Endothelial cell of umbilical vein (primary cell): ENCODE measurements around the gene CCDC93. TPM values are rescaled to one million over a fixed set of nuclear protein-coding genes. Genes with fewer than 3 reads are reported as not detected.

ENCODE experiments used
- BruUV-seq: library from RNA; stranded (reverse); fragments of 400-500 nt; replicated peaks from 2 replicates; lab custom pipeline; 2021; lab: Mats Ljungman, UMichigan
- CTCF ChIA-PET: fragments of 300-600, 350-600 bp; sonication (Branson Sonifier 250); formaldehyde crosslinking; loops from one replicate; lab custom pipeline; 2021; ENCODE audit warnings: antibody characterized with exemption, inconsistent platforms; lab: Charles Lee
- POLR2A ChIA-PET: fragments of 300-600, 350-600 bp; sonication (Branson Sonifier 250); formaldehyde crosslinking; loops from one replicate; lab custom pipeline; 2021; ENCODE audit warnings: antibody characterized with exemption, inconsistent platforms; lab: Charles Lee
- DNase-seq: peaks from one replicate; pipeline ENCODE4 v3.0.0-alpha.2; 2011; ENCODE audit warnings: low read depth, low spot score
- FAIRE-seq: peaks from 2 replicates; lab custom pipeline; 2011; peaks lifted over from hg19 to GRCh38; lab: Jason Lieb, UNC
- H2AFZ ChIP-seq: 2 replicates; pipeline ENCODE4 v1.6.0; 2012; ENCODE audit warnings: low read depth, low read length, control low read depth, inconsistent platforms
- H3K27ac ChIP-seq: 2 replicates; pipeline ENCODE4 v1.5.1; 2011; ENCODE audit warnings: low read depth, mild to moderate bottlenecking, control low read depth, low read length, moderate library complexity; ENCODE audit not compliant: insufficient read depth
- H3K27me3 ChIP-seq, 2 experiments: 2 replicates each; pipeline versions ENCODE4 v1.6.0 to v1.6.1; 2011; ENCODE audit warnings: low read length in 2 of 2, mixed read lengths in 1 of 2; ENCODE audit not compliant: control insufficient read depth in 2 of 2, insufficient read depth in 2 of 2
- H3K36me3 ChIP-seq, 2 experiments: 2 replicates in 1 of 2; 3 replicates in 1 of 2; pipeline ENCODE4 v1.5.1; 2011; ENCODE audit warnings: low read length in 2 of 2, mild to moderate bottlenecking in 1 of 2, moderate library complexity in 1 of 2; ENCODE audit not compliant: control insufficient read depth in 2 of 2, insufficient read depth in 2 of 2; ENCODE audit errors: extremely low read depth in 1 of 2
- H3K4me1 ChIP-seq: 3 replicates; pipeline ENCODE4 v1.5.1; 2011; ENCODE audit warnings: mild to moderate bottlenecking, low read length; ENCODE audit not compliant: control insufficient read depth, insufficient read depth; ENCODE audit errors: extremely low read depth
- H3K4me2 ChIP-seq: 2 replicates; pipeline ENCODE4 v1.6.1; 2011; ENCODE audit warnings: low read length, control low read depth, mixed read lengths; ENCODE audit not compliant: insufficient read depth
- H3K4me3 ChIP-seq, 3 experiments: fragments of 200-600 bp in 1 of 3; sonication (generic), shearing (Covaris generic) in 1 of 3; replicated peaks in 1 of 3; 2 replicates each; pipeline ENCODE4 v1.5.1; 2011 to 2016; ENCODE audit warnings: control low read depth in 3 of 3, low read length in 3 of 3, mild to moderate bottlenecking in 2 of 3, inconsistent platforms in 1 of 3, low read depth in 1 of 3, moderate library complexity in 1 of 3; ENCODE audit not compliant: insufficient read depth in 1 of 3
- H3K79me2 ChIP-seq: 2 replicates; pipeline ENCODE4 v1.6.0; 2012; ENCODE audit warnings: low read length, inconsistent platforms; ENCODE audit not compliant: control insufficient read depth, insufficient read depth
- H3K9ac ChIP-seq: replicated peaks from 2 replicates; pipeline ENCODE3; 2011; ENCODE audit warnings: low read length, control low read depth; ENCODE audit not compliant: insufficient read depth; ENCODE audit errors: extremely low read depth
- H3K9me1 ChIP-seq: replicated peaks from 3 replicates; pipeline ENCODE4 v1.6.0; 2011; ENCODE audit warnings: mild to moderate bottlenecking, low read length; ENCODE audit not compliant: control insufficient read depth, insufficient read depth; ENCODE audit errors: extremely low read depth
- H3K9me3 ChIP-seq: replicated peaks from 2 replicates; pipeline ENCODE4 v1.5.1; 2012; ENCODE audit warnings: low read length, inconsistent platforms; ENCODE audit not compliant: control insufficient read depth, insufficient read depth
- H4K20me1 ChIP-seq: replicated peaks from 2 replicates; pipeline ENCODE3; 2011; ENCODE audit warnings: mild to moderate bottlenecking, low read length; ENCODE audit not compliant: control insufficient read depth, insufficient read depth; ENCODE audit errors: extremely low read depth
- CTCF ChIP-seq, 2 donors: IDR thresholded peaks; 1 replicate in 1 of 2; 2 replicates in 1 of 2; pipeline ENCODE4 v1.5.1; 2011; ENCODE audit warnings: low read length in 2 of 2, mild to moderate bottlenecking in 2 of 2, moderate library complexity in 2 of 2, control low read depth in 1 of 2, inconsistent platforms in 1 of 2, low read depth in 1 of 2; ENCODE audit not compliant: insufficient read depth in 1 of 2; ENCODE audit errors: extremely low read depth in 1 of 2
- EZH2 ChIP-seq: IDR thresholded peaks from 2 replicates; pipeline ENCODE4 v1.6.1; 2012; ENCODE audit warnings: borderline replicate concordance, low read depth, mild to moderate bottlenecking, moderate library complexity, low read length, inconsistent platforms; ENCODE audit not compliant: severe bottlenecking
- FOS ChIP-seq: IDR thresholded peaks from 2 replicates; pipeline ENCODE4 v1.6.1; 2011; ENCODE audit warnings: mild to moderate bottlenecking, low read length, moderate library complexity, borderline replicate concordance; ENCODE audit not compliant: insufficient read depth
- JUN ChIP-seq: IDR thresholded peaks from 2 replicates; pipeline ENCODE4 v1.6.1; 2011; ENCODE audit warnings: borderline replicate concordance, low read depth; ENCODE audit not compliant: insufficient read length, insufficient read depth
- MAX ChIP-seq: IDR thresholded peaks from 2 replicates; pipeline ENCODE4 v1.6.1; 2011; ENCODE audit not compliant: insufficient read depth, insufficient read length
- MYC ChIP-seq: IDR thresholded peaks from one replicate; pipeline ENCODE4 v1.6.1; 2011; ENCODE audit warnings: mild to moderate bottlenecking, low read depth, low read length
- POLR2A ChIP-seq: IDR thresholded peaks from 2 replicates; pipeline ENCODE4 v1.6.1; 2012; ENCODE audit warnings: low read depth, mild to moderate bottlenecking, control low read depth, low read length
- POLR2AphosphoS5 ChIP-seq: IDR thresholded peaks from 2 replicates; pipeline ENCODE4 v1.6.1; 2012; ENCODE audit warnings: low read depth, mild to moderate bottlenecking, control low read depth, low read length, moderate library complexity; ENCODE audit not compliant: insufficient read depth
- dilution Hi-C: fragments of 300-500 bp; cut with MboI; formaldehyde crosslinking; loops from one replicate; pipeline ENCODE4 v1.15.0; 2019; ENCODE audit warnings: low sequenced_read_pairs; ENCODE audit not compliant: extremely low pct_ligation_motif_present
- intact Hi-C: fragments of 100-400 bp; cut with micrococcal nuclease; formaldehyde crosslinking; loops from one replicate; pipeline ENCODE4 v1.10.0; 2022
- polyA plus RNA-seq, 4 experiments: library from polyadenylated mRNA; depleted of rRNA in 3 of 4; stranded (reverse) in 3 of 4; unstranded in 1 of 4; fragments of >200 nt; gene quantifications; 2 replicates each; pipeline versions ENCODE4 v1.2.1 to v1.2.3, GENCODE V29; 2011 to 2012; ENCODE audit warnings: missing spikeins in 1 of 4
- total RNA-seq: library from RNA; stranded (reverse); gene quantifications from 2 replicates; pipeline ENCODE4 v1.2.3, GENCODE V29; 2021

The CCDC93 gene
- total and polyA plus RNA-seq, 2 donors (not counting 3 experiments of a cell fraction or from before 2014, with no cell fraction given) = 13.8 to 35.1 TPM

GRCh38 chr2:117987121-117987520, 26.7 kb downstream of the CCDC93 start:
- no peak overlapping the region for H3K4me2 ChIP-seq
- H3K36me3 ChIP-seq = peaks cover 2 to 9% of the 10 kb centered on the region in 2 experiments
- FAIRE-seq (no peak), DNase-seq (no peak)
- no peak overlapping the region for H3K9ac ChIP-seq
- H3K4me3 ChIP-seq = no peak overlapping the region
- H3K9me1 ChIP-seq = no peaks in the 10 kb centered on the region
- H3K9me3 ChIP-seq = no peaks in the 10 kb centered on the region
- H3K27me3 ChIP-seq = no peaks in the 10 kb centered on the region
- no peak overlapping the region for H3K27ac ChIP-seq
- intact Hi-C loops = no loop called here
- dilution Hi-C loops = no loop called here
- H3K79me2 ChIP-seq = no peaks in the 10 kb centered on the region
- no TSS peak for BruUV-seq
- TF ChIP-seq JUN = no peak
- no peak for TF ChIP-seq POLR2AphosphoS5
- TF ChIP-seq FOS = no peak
- TF ChIP-seq MAX = no peak
- no peak for TF ChIP-seq EZH2
- TF ChIP-seq MYC = no peak
- no peak for TF ChIP-seq CTCF (IDR thresholded peaks at IDR 0.05; ENCODE audit: extremely low read depth in 1 of 2, insufficient read depth in 1 of 2, low read depth in 1 of 2, low read length in 2 of 2)
- no peak for TF ChIP-seq POLR2A
- H2AFZ ChIP-seq = no peak overlapping the region
- peaks cover 5% of the 10 kb centered on the region for H3K4me1 ChIP-seq
- CTCF ChIA-PET = interaction anchor here (0.6 to 4.6 kb wide), 5 partner anchors 9 to 172 kb away, joined by 3 to 33 read pairs (median 5); partner anchors contain the start of gene DDX18
- H4K20me1 ChIP-seq = no peaks in the 10 kb centered on the region
- POLR2A ChIA-PET = interaction anchor here (0.6 kb wide), 1 partner anchor 9 kb away, joined by 3 read pairs; no protein-coding TSS in a partner anchor
